ENCODE measurements around the gene VAV1.
"Not testable (repeated sequence)": the region's sequence is repeated elsewhere in the genome, so short reads cannot be mapped to it uniquely, and the experiment has no call there.

VAV1 gene

GRCh38 chr19:6744381-6745301 is 27.9 kb upstream of the VAV1 start:
- Histone ChIP-seq H3K4me3 (replicated peaks; ENCODE audit: insufficient read depth, low read length) (no peak overlapping the region), H3K27ac (replicated peaks) (no peak overlapping the region), H3K27me3 (ENCODE audit: insufficient read depth, poor library complexity, severe bottlenecking) (no peaks in the 10 kb centered on the region)
- no peak for TF ChIP-seq SPI1 (IDR thresholded peaks at IDR 0.05; ENCODE audit: borderline replicate concordance, low read depth)
- no peak for TF ChIP-seq GABPA (IDR thresholded peaks at IDR 0.05; ENCODE audit: low read depth)
- no peak for TF ChIP-seq POLR2AphosphoS5 (IDR thresholded peaks at IDR 0.05; ENCODE audit: low read depth)
- TF ChIP-seq CTCF (IDR thresholded peaks at IDR 0.05; ENCODE audit: insufficient read depth, low read length) = no peak
- TF ChIP-seq REST (IDR thresholded peaks at IDR 0.05; ENCODE audit: insufficient replicate concordance, low read depth) = no peak
- no peak for DNase-seq (ENCODE audit: low read depth in 1 of 2, low spot score in 1 of 2)

- no peak overlapping the region for H3K4me3 ChIP-seq (replicated peaks; ENCODE audit: insufficient read depth, low read length)
These were observed 26.5 kb upstream of the VAV1 start for GRCh38 chr19:6745965-6746364.

GRCh38 chr19:6748543-6748942 is 24.0 kb upstream of the VAV1 start:
- H3K27ac ChIP-seq (replicated peaks); H3K4me3 ChIP-seq (replicated peaks; ENCODE audit: insufficient read depth, low read length); H3K27me3 ChIP-seq (ENCODE audit: insufficient read depth, poor library complexity, severe bottlenecking); DNase-seq (ENCODE audit: low read depth in 1 of 2, low spot score in 1 of 2): not testable (repeated sequence)

More at GRCh38 chr19:6745965-6746364, 26.5 kb upstream of the VAV1 start:
- H3K27me3 ChIP-seq (ENCODE audit: insufficient read depth, poor library complexity, severe bottlenecking) = no peaks in the 10 kb centered on the region
- H3K27ac ChIP-seq (replicated peaks) = no peak overlapping the region
- TF ChIP-seq GABPA (IDR thresholded peaks at IDR 0.05; ENCODE audit: low read depth) = no peak
- TF ChIP-seq REST (IDR thresholded peaks at IDR 0.05; ENCODE audit: insufficient replicate concordance, low read depth) = no peak
- TF ChIP-seq CTCF (IDR thresholded peaks at IDR 0.05; ENCODE audit: insufficient read depth, low read length) = no peak
- no peak for TF ChIP-seq SPI1 (IDR thresholded peaks at IDR 0.05; ENCODE audit: borderline replicate concordance, low read depth)
- DNase-seq (ENCODE audit: low read depth in 1 of 2, low spot score in 1 of 2) = no peak

GRCh38 chr19:6750062-6750461 is 22.4 kb upstream of the VAV1 start:
- no peak for DNase-seq (ENCODE audit: low read depth in 1 of 2, low spot score in 1 of 2)
- H3K4me3 ChIP-seq (replicated peaks; ENCODE audit: insufficient read depth, low read length) = no peak overlapping the region
- H3K27me3 ChIP-seq (ENCODE audit: insufficient read depth, poor library complexity, severe bottlenecking) = no peaks in the 10 kb centered on the region
- H3K27ac ChIP-seq (replicated peaks) = no peak overlapping the region
- TF ChIP-seq POLR2AphosphoS5 (IDR thresholded peaks at IDR 0.05; ENCODE audit: low read depth) (no peak), CTCF (IDR thresholded peaks at IDR 0.05; ENCODE audit: insufficient read depth, low read length) (no peak), REST (IDR thresholded peaks at IDR 0.05; ENCODE audit: insufficient replicate concordance, low read depth) (no peak), SPI1 (IDR thresholded peaks at IDR 0.05; ENCODE audit: borderline replicate concordance, low read depth) (no peak), GABPA (IDR thresholded peaks at IDR 0.05; ENCODE audit: low read depth) (no peak)

Measured in HL-60 (cell line).